Activated T-helper 1 cell treated with anti-CD3 and anti-CD28 coated beads, Interleukin-2, amount 50 U/mL, for 16 hours (primary cell): ENCODE data around the gene RASGRF2.
"Not testable (repeated sequence)": the region's sequence is repeated elsewhere in the genome, so short reads cannot be mapped to it uniquely, and the experiment has no call there.

Experiments used
- DNase-seq, 2 donors: peaks; one replicate each; pipeline ENCODE4 v3.0.0-alpha.2; 2020; ENCODE audit warnings: low read depth in 1 of 2, low spot score in 1 of 2

The RASGRF2 gene

GRCh38 chr5:81020478-81021167, 60.5 kb downstream of the RASGRF2 start:
- no peak for DNase-seq

GRCh38 chr5:81021486-81021885, 61.3 kb downstream of the RASGRF2 start:
- no peak for DNase-seq

DNA sequence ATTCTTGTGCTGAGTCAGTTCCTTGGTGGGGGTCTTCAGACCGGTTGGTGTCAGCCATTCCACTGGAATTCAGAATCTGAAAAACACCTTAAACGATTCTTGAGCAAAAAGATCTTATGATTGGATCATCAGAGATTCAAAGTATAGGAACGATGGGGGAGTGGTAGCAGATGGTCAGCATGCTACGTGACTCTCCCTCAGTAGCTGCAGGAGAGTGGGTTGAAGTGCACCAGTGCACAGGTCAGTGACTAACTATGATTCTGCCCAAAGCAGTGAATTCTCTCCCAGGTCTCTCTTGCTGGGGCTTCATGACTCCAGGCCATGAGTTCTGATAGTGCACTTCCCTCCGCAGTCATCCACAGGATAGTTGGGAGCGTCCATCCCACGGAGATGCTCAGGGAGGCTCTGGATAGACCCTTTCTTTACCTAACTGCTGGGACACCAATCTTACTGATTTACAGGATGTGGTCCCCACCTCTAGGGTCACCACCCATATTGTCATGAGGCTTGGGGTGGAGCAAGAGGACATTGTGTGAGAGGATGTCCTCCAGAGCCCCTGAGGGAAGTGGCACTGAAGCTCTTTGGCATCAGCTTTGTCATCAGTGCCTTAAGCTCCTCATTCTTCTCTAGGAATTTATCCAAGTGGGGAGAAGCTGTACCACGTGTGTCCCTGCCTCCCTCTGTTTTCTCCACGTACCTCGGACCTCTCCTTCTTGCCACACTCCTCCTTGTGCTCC, 62.0 kb downstream of the RASGRF2 start:
- no peak for DNase-seq

- DNase-seq, result no peak
These were observed 62.5 kb downstream of the RASGRF2 start for GRCh38 chr5:81022688-81023084.

DNA sequence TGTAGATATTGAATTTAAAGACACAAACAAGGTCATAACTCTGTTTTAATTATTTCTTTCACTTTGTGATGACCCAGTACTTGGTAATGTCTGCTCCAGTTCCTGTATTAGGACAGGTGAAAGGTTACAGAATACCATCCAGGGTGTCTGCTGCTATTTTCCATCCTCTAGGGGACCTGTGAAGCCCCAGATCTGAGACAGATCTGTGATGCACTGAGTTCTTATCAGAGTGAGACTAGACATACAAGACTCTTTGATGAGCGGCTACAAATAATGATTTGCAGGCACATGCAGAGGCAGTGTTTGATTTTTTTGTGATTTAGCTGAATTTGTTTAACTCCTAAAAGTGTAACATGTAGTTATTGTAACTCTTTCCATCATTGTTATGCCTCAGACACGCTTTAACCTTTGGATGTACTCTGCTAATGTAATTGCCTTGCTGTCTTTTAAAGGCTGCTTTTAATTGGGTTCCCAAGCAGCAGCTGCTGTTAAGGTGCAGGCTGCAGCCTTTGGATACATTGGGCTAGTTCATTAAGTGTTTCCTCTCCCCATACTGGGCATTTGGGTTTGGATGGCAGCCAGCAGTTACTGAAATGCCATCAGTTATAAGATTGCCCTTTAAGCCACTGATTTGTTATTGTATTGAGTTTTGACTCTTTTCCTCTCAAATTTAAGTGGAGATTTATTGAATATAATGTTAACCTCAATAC, 63.3 kb downstream of the RASGRF2 start:
- no peak for DNase-seq

- DNase-seq, result no peak
These were observed 67.4 kb downstream of the RASGRF2 start for GRCh38 chr5:81027481-81028058.

DNA sequence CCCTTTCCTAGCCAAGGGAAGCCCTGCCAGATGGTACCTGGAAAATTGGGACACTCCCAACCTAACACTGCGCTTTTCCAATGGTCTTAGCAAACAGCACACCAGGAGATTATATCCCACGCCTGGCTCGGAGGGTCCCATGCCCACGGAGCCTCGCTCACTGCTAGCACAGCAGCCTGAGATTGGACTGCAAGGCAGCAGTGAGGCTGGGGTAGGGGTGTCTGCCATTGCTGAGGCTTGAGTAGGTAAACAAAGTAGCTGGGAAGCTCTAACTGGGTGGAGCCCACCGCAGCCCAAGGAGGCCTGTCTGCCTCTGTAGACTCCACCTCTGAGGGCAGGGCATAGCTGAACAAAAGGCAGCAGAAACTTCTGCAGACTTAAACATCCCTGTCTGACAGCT, 68.7 kb downstream of the RASGRF2 start:
- not testable (repeated sequence) for DNase-seq

GRCh38 chr5:81029736-81030135, 69.6 kb downstream of the RASGRF2 start:
- not testable (repeated sequence) for DNase-seq

GRCh38 chr5:81030236-81031034, 70.3 kb downstream of the RASGRF2 start:
- DNase-seq, result not testable (repeated sequence)

GRCh38 chr5:81035522-81035921, 75.4 kb downstream of the RASGRF2 start:
- no peak for DNase-seq

GRCh38 chr5:81038495-81038894, 78.3 kb downstream of the RASGRF2 start:
- DNase-seq, result no peak

DNA sequence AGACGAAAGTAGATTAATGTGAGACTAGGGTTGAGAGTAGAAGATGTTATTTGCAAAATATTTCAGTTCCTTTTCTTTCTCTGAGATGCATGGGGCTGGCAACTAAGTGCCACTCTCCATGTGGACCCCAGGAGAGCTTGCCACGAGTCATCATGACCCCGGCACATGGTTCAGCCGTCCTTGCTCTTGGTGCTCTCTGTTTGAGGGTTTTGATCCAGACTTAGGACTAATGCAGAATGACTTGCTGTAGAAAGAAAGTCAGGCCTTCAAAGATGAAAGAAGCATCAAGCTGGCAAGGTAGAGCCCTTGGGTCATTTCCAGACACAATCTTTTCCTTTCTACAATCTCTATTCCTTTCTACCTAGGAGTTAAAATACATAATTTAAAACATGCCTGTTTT, 84.7 kb downstream of the RASGRF2 start:
- DNase-seq, result no peak

GRCh38 chr5:81045389-81045807, 85.2 kb downstream of the RASGRF2 start:
- DNase-seq, result no peak

- DNase-seq, result no peak
These were observed 85.9 kb downstream of the RASGRF2 start for GRCh38 chr5:81046041-81046440.

- no peak for DNase-seq
These were observed 92.2 kb downstream of the RASGRF2 start for GRCh38 chr5:81052325-81052724.

GRCh38 chr5:81053282-81053681, 93.1 kb downstream of the RASGRF2 start:
- not testable (repeated sequence) for DNase-seq

- DNase-seq, result no peak
These were observed 98.0 kb downstream of the RASGRF2 start for GRCh38 chr5:81058121-81058520.

DNA sequence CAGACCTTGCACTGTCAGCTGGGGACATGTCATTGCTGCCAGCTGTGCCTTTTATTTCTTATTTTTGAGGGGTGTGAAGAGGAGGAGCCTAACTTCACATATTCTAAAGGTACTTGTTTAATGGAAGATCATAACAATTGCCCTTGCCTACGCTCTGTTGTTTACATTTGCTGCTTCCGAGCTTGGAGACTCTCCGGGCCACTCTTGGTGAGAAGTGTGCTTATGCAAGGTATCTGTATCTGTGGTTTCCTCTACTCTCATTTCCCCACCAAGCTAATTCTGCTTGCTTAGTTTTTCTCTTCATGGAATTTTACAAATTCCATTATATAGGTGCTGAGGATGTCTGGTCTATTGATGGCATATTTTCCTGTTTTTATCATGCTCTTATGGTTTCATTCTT, 105.3 kb downstream of the RASGRF2 start:
- DNase-seq, result no peak

DNA sequence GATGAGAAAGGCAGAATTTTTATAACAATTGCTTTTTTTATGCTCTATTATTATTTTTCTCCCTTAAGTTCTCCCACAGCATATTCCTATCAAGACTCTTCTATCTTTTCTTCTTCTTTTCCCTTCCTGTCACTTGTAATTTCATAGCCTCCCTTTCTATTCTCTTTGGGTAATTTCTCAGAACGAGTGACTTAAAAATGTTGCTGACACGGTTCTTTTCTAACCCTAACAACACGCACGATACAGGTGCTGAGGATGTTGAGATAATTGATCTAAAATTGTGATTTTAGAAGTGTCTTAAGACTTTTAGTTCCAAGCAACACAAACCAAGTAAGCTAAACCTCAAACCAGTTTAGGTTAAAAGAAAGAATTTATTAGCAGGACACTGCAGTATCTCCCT, 105.9 kb downstream of the RASGRF2 start:
- DNase-seq, result no peak

- DNase-seq, result no peak
These were observed 107.2 kb downstream of the RASGRF2 start for GRCh38 chr5:81067406-81067805.

DNA sequence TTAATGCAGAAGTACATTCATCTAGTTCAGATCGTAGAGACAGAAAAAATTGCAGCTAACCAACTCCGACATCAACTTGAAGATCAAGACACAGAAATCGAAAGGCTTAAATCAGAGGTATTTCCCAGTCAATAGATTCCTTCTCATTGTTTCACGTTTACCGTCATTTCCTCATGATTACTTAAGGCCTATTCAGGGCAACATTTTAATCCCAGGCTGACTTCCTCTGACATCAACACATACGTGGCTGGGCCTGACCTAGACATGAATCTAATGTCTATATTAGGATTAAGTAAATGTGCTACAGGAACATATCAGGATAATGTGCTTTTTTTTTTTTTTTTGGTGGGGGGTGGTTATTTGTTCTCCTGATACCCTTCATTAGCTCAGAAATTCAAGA, 107.9 kb downstream of the RASGRF2 start:
- DNase-seq, result no peak
